Gastrocnemius medialis (tissue), 4 donors: Measurements from ENCODE around the gene AK8.

ENCODE experiments used
- POLR2A ChIP-seq, 2 donors: fragments of 450-650 bp; IDR thresholded peaks; one replicate each; pipeline ENCODE4 v1.6.1; 2017; ENCODE audit warnings: antibody characterized with exemption in 2 of 2, mild to moderate bottlenecking in 2 of 2, moderate library complexity in 2 of 2
- TF ChIP-seq, protein P1 (sequence below), 5 experiments: fragments of 450-650 bp in 3 of 5; fragments of 200-600 bp in 2 of 5; sonication (generic) in 2 of 5; IDR thresholded peaks in 4 of 5; conservative IDR thresholded peaks in 1 of 5; 1 replicate in 4 of 5; 2 replicates in 1 of 5; pipeline ENCODE4 v1.5.1; 2016 to 2019; ENCODE audit warnings: antibody characterized with exemption in 5 of 5, mild to moderate bottlenecking in 3 of 5, moderate library complexity in 3 of 5

DNA sequence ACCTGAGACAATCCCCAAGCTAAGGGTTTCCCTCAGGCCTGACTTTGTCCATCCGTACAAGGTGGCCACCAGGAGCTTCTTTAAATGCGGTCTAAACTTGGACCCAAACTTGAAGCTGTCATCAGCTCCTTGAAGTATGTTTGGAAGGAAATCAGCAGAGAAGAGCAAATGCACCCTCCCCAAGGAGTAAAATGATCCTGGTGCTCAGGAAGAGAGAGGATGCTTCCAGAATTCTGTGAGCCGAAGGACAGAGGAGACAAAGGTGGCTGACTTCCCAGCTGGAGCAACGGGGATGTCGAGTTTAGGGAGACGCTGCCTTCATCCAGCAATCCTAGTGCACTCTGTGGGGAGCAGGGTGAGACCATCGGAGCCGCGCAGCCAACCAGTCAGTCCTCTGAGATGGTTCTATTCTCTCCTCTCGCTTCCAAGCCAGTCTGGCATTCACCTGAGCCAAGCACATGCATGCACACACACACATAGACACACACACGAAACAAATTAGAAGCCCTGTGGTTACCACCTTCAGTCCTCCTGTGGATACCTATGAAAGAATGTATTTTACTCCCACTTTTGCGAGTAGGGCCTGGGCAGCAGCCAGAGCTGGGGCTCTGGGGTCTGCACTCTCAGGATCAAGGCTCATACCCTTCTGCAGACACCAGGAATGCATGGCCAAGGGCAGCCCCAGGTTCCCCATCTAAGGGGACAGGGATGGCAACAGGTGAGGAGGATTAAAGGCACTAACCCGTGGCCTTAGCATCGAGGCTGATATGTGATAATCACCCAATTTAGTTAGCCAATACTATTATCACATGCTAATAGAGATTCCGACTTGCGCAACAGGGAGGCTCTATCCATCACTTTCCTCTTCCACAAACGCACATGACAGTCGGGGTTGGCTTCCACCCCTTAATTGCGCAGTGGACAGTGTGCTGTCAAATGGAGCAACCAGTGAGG lies 132.1 kb downstream of the AK8 start:
- TF ChIP-seq, protein P1, sequence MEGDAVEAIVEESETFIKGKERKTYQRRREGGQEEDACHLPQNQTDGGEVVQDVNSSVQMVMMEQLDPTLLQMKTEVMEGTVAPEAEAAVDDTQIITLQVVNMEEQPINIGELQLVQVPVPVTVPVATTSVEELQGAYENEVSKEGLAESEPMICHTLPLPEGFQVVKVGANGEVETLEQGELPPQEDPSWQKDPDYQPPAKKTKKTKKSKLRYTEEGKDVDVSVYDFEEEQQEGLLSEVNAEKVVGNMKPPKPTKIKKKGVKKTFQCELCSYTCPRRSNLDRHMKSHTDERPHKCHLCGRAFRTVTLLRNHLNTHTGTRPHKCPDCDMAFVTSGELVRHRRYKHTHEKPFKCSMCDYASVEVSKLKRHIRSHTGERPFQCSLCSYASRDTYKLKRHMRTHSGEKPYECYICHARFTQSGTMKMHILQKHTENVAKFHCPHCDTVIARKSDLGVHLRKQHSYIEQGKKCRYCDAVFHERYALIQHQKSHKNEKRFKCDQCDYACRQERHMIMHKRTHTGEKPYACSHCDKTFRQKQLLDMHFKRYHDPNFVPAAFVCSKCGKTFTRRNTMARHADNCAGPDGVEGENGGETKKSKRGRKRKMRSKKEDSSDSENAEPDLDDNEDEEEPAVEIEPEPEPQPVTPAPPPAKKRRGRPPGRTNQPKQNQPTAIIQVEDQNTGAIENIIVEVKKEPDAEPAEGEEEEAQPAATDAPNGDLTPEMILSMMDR (IDR thresholded peaks at IDR 0.05 in 4 of 5, conservative IDR thresholded peaks at IDR 0.05 in 1 of 5), result no peak
- TF ChIP-seq POLR2A (IDR thresholded peaks at IDR 0.05), result no peak
